Nephron progenitor cell (in vitro differentiated cells): ENCODE data around the gene PIK3IP1.
A peak's percentile ranks its signal among the peaks of the same experiment; 100 is the strongest.

Experiments used
- DNase-seq: peaks from one replicate; pipeline ENCODE4 v3.0.0; 2021
- H3K27ac Mint-ChIP-seq: 2 replicates; pipeline ENCODE4 v1.8.0; 2021; ENCODE audit warnings: mild to moderate bottlenecking, moderate library complexity, mixed read lengths
- H3K27me3 Mint-ChIP-seq: 2 replicates; pipeline ENCODE4 v1.8.0; 2021; ENCODE audit warnings: mild to moderate bottlenecking, low read depth, mixed read lengths; ENCODE audit not compliant: poor library complexity
- H3K36me3 Mint-ChIP-seq: 2 replicates; pipeline ENCODE4 v1.8.0; 2021; ENCODE audit warnings: low read depth, mixed read lengths
- H3K4me1 Mint-ChIP-seq: 2 replicates; pipeline ENCODE4 v1.8.0; 2021; ENCODE audit warnings: mixed read lengths
- H3K4me3 Mint-ChIP-seq: 2 replicates; pipeline ENCODE4 v1.8.0; 2021; ENCODE audit warnings: mild to moderate bottlenecking, moderate library complexity, mixed read lengths
- H3K9me3 Mint-ChIP-seq: 2 replicates; pipeline ENCODE4 v1.8.0; 2021; ENCODE audit warnings: mild to moderate bottlenecking, moderate library complexity, mixed read lengths
- CTCF ChIP-seq: fragments of 200-600 bp; sonication (generic); IDR thresholded peaks from 2 replicates; pipeline ENCODE4 v1.5.0; 2021; ENCODE audit warnings: antibody characterized with exemption

The PIK3IP1 gene

GRCh38 chr22:31284281-31285155 is 7.8 kb downstream of the PIK3IP1 start:
- TF ChIP-seq CTCF: no peak
- Mint-ChIP-seq H3K27me3 (peaks cover 8% of the 10 kb centered on the region), H3K36me3 (no peaks in the 10 kb centered on the region), H3K4me1 (peaks cover 35% of the 10 kb centered on the region), H3K9me3 (no peaks in the 10 kb centered on the region), H3K27ac (peak overlapping the region; percentile 76), H3K4me3 (no peak overlapping the region)
- DNase-seq: no peak

- peaks cover 43% of the 10 kb centered on the region for H3K4me1 Mint-ChIP-seq
- peak overlapping the region; percentile 63 for H3K27ac Mint-ChIP-seq
- H3K4me3 Mint-ChIP-seq: no peak overlapping the region
- no peaks in the 10 kb centered on the region for H3K27me3 Mint-ChIP-seq
- no peak for TF ChIP-seq CTCF
- H3K9me3 Mint-ChIP-seq: no peaks in the 10 kb centered on the region
- no peak for DNase-seq
- no peaks in the 10 kb centered on the region for H3K36me3 Mint-ChIP-seq
Observed at GRCh38 chr22:31282748-31283468, 9.4 kb downstream of the PIK3IP1 start.

GRCh38 chr22:31281733-31282132 is 10.6 kb downstream of the PIK3IP1 start:
- Mint-ChIP-seq H3K27me3 (no peaks in the 10 kb centered on the region), H3K36me3 (no peaks in the 10 kb centered on the region), H3K4me3 (no peak overlapping the region), H3K4me1 (peaks cover 46% of the 10 kb centered on the region), H3K9me3 (no peaks in the 10 kb centered on the region), H3K27ac (no peak overlapping the region)
- DNase-seq: no peak
- TF ChIP-seq CTCF: no peak

GRCh38 chr22:31279821-31280505 is 12.3 kb downstream of the PIK3IP1 start:
- peaks cover 38% of the 10 kb centered on the region for H3K4me1 Mint-ChIP-seq
- H3K27ac Mint-ChIP-seq: no peak overlapping the region
- H3K27me3 Mint-ChIP-seq: peaks cover 3% of the 10 kb centered on the region
- H3K36me3 Mint-ChIP-seq: peaks cover 7% of the 10 kb centered on the region
- H3K9me3 Mint-ChIP-seq: no peaks in the 10 kb centered on the region
- no peak for DNase-seq
- H3K4me3 Mint-ChIP-seq: no peak overlapping the region
- TF ChIP-seq CTCF: no peak

- Mint-ChIP-seq H3K4me3 (no peak overlapping the region), H3K4me1 (peaks cover 31% of the 10 kb centered on the region), H3K27ac (peak overlapping the region; percentile 90), H3K27me3 (peaks cover 3% of the 10 kb centered on the region), H3K36me3 (peaks cover 13% of the 10 kb centered on the region), H3K9me3 (no peaks in the 10 kb centered on the region)
- DNase-seq: no peak
- no peak for TF ChIP-seq CTCF
Observed at GRCh38 chr22:31279327-31279669, 13.0 kb downstream of the PIK3IP1 start.
